Measurements from ENCODE around the gene TEX14.

- TF ChIP-seq CTCF (IDR thresholded peaks at IDR 0.05): peak in 4 of 12 donors; percentile 5 to 26 (median 18)
- TF ChIP-seq POLR2A (IDR thresholded peaks at IDR 0.05): no peak
These were observed 150.6 kb downstream of the TEX14 start for GRCh38 chr17:58541249-58541648.

Measured in heart left ventricle (tissue), 13 donors.